Gastroesophageal sphincter (tissue), 4 donors: ENCODE results near the gene ECSIT. TPM values are rescaled to one million over a fixed set of nuclear protein-coding genes. Genes with fewer than 3 reads are reported as not detected.

Experiments used
- ATAC-seq: fragments of 150-250 bp; one replicate; pipeline ENCODE4 v1.9.1; 2016; ENCODE audit warnings: mild to moderate bottlenecking, moderate library complexity
- H3K27ac ChIP-seq, 4 donors: fragments of 200-600 bp; sonication (generic) in 3 of 4; 1 replicate in 3 of 4; 2 replicates in 1 of 4; pipeline ENCODE4 v1.5.1; 2016 to 2019
- H3K27me3 ChIP-seq: fragments of 200-600 bp; sonication (generic); one replicate; pipeline ENCODE4 v1.5.1; 2019
- H3K36me3 ChIP-seq, 2 donors: fragments of 200-600 bp; sonication (generic); one replicate each; pipeline ENCODE4 v1.5.1; 2019; ENCODE audit warnings: control low read depth in 1 of 2
- H3K4me1 ChIP-seq, 3 donors: fragments of 200-600 bp; sonication (generic); 1 replicate in 2 of 3; 2 replicates in 1 of 3; pipeline ENCODE4 v1.5.1; 2016 to 2019; ENCODE audit warnings: control low read depth in 2 of 3
- H3K4me3 ChIP-seq, 2 donors: fragments of 200-600 bp; sonication (generic); one replicate each; pipeline ENCODE4 v1.5.1; 2019; ENCODE audit warnings: mild to moderate bottlenecking in 1 of 2, moderate library complexity in 1 of 2
- H3K9me3 ChIP-seq, 3 donors: fragments of 200-600 bp; sonication (generic); one replicate each; pipeline ENCODE4 v1.5.1; 2017 to 2019; ENCODE audit warnings: control low read depth in 2 of 3
- EP300 ChIP-seq: sonication (generic); formaldehyde crosslinking; IDR thresholded peaks from one replicate; pipeline ENCODE4 v1.6.1; 2017; ENCODE audit warnings: antibody characterized with exemption, mild to moderate bottlenecking
- POLR2A ChIP-seq, 2 donors: fragments of 450-650 bp; IDR thresholded peaks; one replicate each; pipeline ENCODE4 v1.6.1; 2017; ENCODE audit warnings: antibody characterized with exemption in 2 of 2, mild to moderate bottlenecking in 2 of 2, moderate library complexity in 1 of 2
- POLR2AphosphoS5 ChIP-seq: sonication (generic); formaldehyde crosslinking; IDR thresholded peaks from one replicate; pipeline ENCODE4 v1.6.1; 2017; ENCODE audit warnings: antibody characterized with exemption
- WGBS, 2 donors: methylation state at CpG; one replicate each; pipeline ENCODE4 v1.1.5; 2018; ENCODE audit warnings: low coverage in 1 of 2; 5-methylcytosine and 5-hydroxymethylcytosine counted together
- small RNA-seq, 4 donors: library from RNA; depleted of rRNA; stranded (forward); fragments of <200 nt; gene quantifications; one replicate each; pipeline ENCODE3, GENCODE V24; 2016
- total RNA-seq, 4 donors: library from RNA; depleted of rRNA; stranded (reverse); fragments of >200 nt; gene quantifications; one replicate each; pipeline ENCODE4 v1.1.0, GENCODE V29; 2016
- TF ChIP-seq, protein P1 (sequence below), 4 experiments: fragments of 200-600 bp in 2 of 4; fragments of 450-650 bp in 2 of 4; sonication (generic) in 1 of 4; IDR thresholded peaks; one replicate each; pipeline ENCODE4 v1.5.1; 2017 to 2019; ENCODE audit warnings: antibody characterized with exemption in 4 of 4, mild to moderate bottlenecking in 2 of 4, moderate library complexity in 2 of 4

The ECSIT gene
- total RNA-seq, 4 donors from 2014 or later, result 50.1 to 88.3 (median 65.2) TPM

DNA sequence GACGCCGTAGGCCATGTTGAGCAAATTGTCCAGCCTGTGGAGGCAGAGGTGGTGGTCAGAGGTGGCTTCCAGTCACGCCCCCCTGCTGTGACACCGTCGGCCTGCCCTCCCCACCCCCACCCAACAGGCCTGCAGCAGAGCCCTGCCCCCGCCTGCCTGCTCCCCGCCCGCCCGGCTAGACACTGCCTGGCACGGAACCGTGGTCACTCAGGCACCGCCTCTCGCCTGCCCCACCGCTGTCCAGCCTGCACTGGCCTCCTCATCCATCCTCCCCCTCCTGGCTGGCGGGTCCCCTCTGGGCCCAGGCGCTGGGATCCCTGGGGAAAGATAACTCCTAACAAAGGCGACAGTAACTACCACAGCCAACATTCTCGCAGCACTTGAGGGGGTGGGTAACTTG is 71.8 kb downstream of the ECSIT start:
- Histone ChIP-seq H3K4me3 (no peak overlapping the region), H3K36me3 (no peaks in the 10 kb centered on the region), H3K9me3 (no peaks in the 10 kb centered on the region), H3K27ac (no peak overlapping the region), H3K27me3 (peaks cover 44% of the 10 kb centered on the region), H3K4me1 (no peaks in the 10 kb centered on the region)
- TF ChIP-seq, protein P1, sequence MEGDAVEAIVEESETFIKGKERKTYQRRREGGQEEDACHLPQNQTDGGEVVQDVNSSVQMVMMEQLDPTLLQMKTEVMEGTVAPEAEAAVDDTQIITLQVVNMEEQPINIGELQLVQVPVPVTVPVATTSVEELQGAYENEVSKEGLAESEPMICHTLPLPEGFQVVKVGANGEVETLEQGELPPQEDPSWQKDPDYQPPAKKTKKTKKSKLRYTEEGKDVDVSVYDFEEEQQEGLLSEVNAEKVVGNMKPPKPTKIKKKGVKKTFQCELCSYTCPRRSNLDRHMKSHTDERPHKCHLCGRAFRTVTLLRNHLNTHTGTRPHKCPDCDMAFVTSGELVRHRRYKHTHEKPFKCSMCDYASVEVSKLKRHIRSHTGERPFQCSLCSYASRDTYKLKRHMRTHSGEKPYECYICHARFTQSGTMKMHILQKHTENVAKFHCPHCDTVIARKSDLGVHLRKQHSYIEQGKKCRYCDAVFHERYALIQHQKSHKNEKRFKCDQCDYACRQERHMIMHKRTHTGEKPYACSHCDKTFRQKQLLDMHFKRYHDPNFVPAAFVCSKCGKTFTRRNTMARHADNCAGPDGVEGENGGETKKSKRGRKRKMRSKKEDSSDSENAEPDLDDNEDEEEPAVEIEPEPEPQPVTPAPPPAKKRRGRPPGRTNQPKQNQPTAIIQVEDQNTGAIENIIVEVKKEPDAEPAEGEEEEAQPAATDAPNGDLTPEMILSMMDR (IDR thresholded peaks at IDR 0.05), result no peak
- TF ChIP-seq POLR2AphosphoS5, result no peak
- no peak for TF ChIP-seq EP300
- TF ChIP-seq POLR2A (IDR thresholded peaks at IDR 0.05), result no peak
- ATAC-seq, result no peak
- WGBS, 2 donors, result 40% methylated on average over 1 of the region's 18 CpGs; no CpG with 5 or more reads in 1 of the 2 donors

DNA sequence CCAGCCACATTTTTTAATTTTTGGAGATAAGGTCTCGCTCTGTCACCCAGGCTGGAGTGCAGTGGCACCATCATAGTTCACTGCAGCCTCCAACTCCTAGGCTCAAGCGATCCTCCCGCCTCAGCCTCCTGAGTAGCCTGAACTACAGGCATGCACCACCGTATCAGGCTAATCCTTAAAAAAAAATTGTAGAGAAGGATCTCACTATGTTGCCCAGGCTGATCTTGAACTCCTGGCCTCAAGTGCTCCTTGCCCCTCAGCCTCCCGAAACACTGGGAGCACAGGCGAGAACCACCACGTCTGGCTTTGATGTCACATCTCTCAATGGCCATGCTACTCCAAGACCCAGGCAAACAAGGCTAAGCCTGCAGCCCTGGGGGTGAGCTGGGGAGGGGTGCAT is 72.3 kb downstream of the ECSIT start:
- peaks cover 47% of the 10 kb centered on the region for H3K27me3 ChIP-seq
- no peaks in the 10 kb centered on the region for H3K36me3 ChIP-seq
- 100% methylated on average over 3 of the region's 7 CpGs; no CpG with 5 or more reads in 1 of the 2 donors for WGBS, 2 donors
- ATAC-seq, result no peak
- H3K4me1 ChIP-seq, result peaks cover 0 to 1% (median 0%) of the 10 kb centered on the region in 3 donors
- H3K27ac ChIP-seq, result no peak overlapping the region
- H3K4me3 ChIP-seq, result no peak overlapping the region
- TF ChIP-seq, protein P1 (IDR thresholded peaks at IDR 0.05), result no peak
- H3K9me3 ChIP-seq, result no peaks in the 10 kb centered on the region

Small RNA genes lying within 50 kb of the gene (small RNA-seq; reads per million reads assigned to genes)
- gene MIR7974 (0 to 0.13 (median 0) reads per million in 4 donors), gene RN7SL833P (0 reads per million in 4 donors)

Other genes starting within 250 kb of the ECSIT start
- gene TSPAN16, start 233.0 kb downstream of the ECSIT start, total RNA-seq, result not detected
- gene RAB3D, start 189.5 kb downstream of the ECSIT start, total RNA-seq, result 10 to 100 TPM; 21.5 to 43.7 (median 28.0) TPM
- gene TMEM205, start 182.9 kb downstream of the ECSIT start, total RNA-seq, result 100 to 1,000 TPM; 165 to 262 (median 210) TPM
- gene CCDC159, start 182.6 kb downstream of the ECSIT start, total RNA-seq, result 10 to 100 TPM in 3 of 4 donors, 1 to 10 TPM in 1; 6.6 to 30.0 (median 19.0) TPM
- gene PLPPR2, start 173.7 kb downstream of the ECSIT start, total RNA-seq, result 10 to 100 TPM; 20.5 to 57.7 (median 44.9) TPM
- 1 to 10 TPM in 2 of 4 donors, under 1 TPM in 2; 0.62 to 2.6 (median 1.0) TPM for gene SWSAP1, start 154.5 kb downstream of the ECSIT start, total RNA-seq
- gene EPOR, start 144.8 kb downstream of the ECSIT start, total RNA-seq, result 1 to 10 TPM in 3 of 4 donors, under 1 TPM in 1; 0.62 to 5.1 (median 2.7) TPM
- 1 to 10 TPM in 2 of 4 donors, under 1 TPM in 2; 0.25 to 3.7 (median 1.3) TPM for gene RGL3, start 109.8 kb downstream of the ECSIT start, total RNA-seq
- 1 to 10 TPM in 1 of 4 donors, under 1 TPM in 1, not detected in 2; 0.27 to 1.4 TPM for gene ODAD3, start 94.0 kb downstream of the ECSIT start, total RNA-seq
- 100 to 1,000 TPM in 1 of 4 donors, 10 to 100 TPM in 3; 72.8 to 112 (median 85.8) TPM for gene PRKCSH, start 93.5 kb downstream of the ECSIT start, total RNA-seq
- 1 to 10 TPM in 1 of 4 donors, under 1 TPM in 2, not detected in 1; 0.04 to 3.3 (median 0.27) TPM for gene ELAVL3, start 48.1 kb downstream of the ECSIT start, total RNA-seq
- gene ZNF653, start 23.3 kb downstream of the ECSIT start, total RNA-seq, result 10 to 100 TPM in 2 of 4 donors, 1 to 10 TPM in 2; 5.1 to 20.4 (median 10.6) TPM
- gene CNN1, start 9.7 kb upstream of the ECSIT start, total RNA-seq, result 1,000 to 10,000 TPM; 2,283 to 3,774 (median 3,072) TPM
- gene ELOF1, start 30.1 kb upstream of the ECSIT start, total RNA-seq, result 10 to 100 TPM; 19.1 to 49.4 (median 32.0) TPM
- 10 to 100 TPM in 2 of 4 donors, 1 to 10 TPM in 2; 4.4 to 12.0 (median 9.8) TPM for gene ACP5, start 48.5 kb upstream of the ECSIT start, total RNA-seq
- gene ZNF627, start 68.3 kb upstream of the ECSIT start, total RNA-seq, result 10 to 100 TPM in 3 of 4 donors, 1 to 10 TPM in 1; 9.6 to 18.0 (median 10.4) TPM
- 10 to 100 TPM in 1 of 4 donors, 1 to 10 TPM in 3; 6.7 to 11.4 (median 8.7) TPM for gene ZNF823, start 209.8 kb upstream of the ECSIT start, total RNA-seq
- 10 to 100 TPM in 1 of 4 donors, 1 to 10 TPM in 3; 4.5 to 10.7 (median 7.7) TPM for gene ZNF441, start 237.9 kb upstream of the ECSIT start, total RNA-seq